K562 (cell line): ENCODE results near the gene FCRL6. TPM values are rescaled to one million over a fixed set of nuclear protein-coding genes. Genes with fewer than 3 reads are reported as not detected.

Source experiments
- BHLHE40 ChIP-seq: IDR thresholded peaks from 2 replicates; pipeline ENCODE4 v1.6.1; 2011; ENCODE audit warnings: low read length, improper control_type of control experiment
- BRD9 ChIP-seq: fragments of 450-650 bp; IDR thresholded peaks from 2 replicates; pipeline ENCODE4 v1.6.1; 2018; ENCODE audit warnings: low read depth; ENCODE audit not compliant: partially characterized antibody
- ETS2 ChIP-seq: IDR thresholded peaks from 2 replicates; pipeline ENCODE4 v1.6.1; 2016; ENCODE audit warnings: borderline replicate concordance, missing genetic modification characterization, mild to moderate bottlenecking, moderate library complexity, missing compliant biosample characterization; ENCODE audit not compliant: poor library complexity, severe bottlenecking
- GABPB1 ChIP-seq: sonication (generic); formaldehyde crosslinking; IDR thresholded peaks from 2 replicates; pipeline ENCODE4 v1.8.0; 2022; ENCODE audit warnings: mild to moderate bottlenecking, missing genetic modification reagents
- GTF2F1 ChIP-seq: IDR thresholded peaks from 2 replicates; pipeline ENCODE4 v1.6.1; 2011; ENCODE audit warnings: low read depth, low read length, improper control_type of control experiment
- HMG20A ChIP-seq: fragments of 450-650 bp; formaldehyde crosslinking; conservative IDR thresholded peaks from 2 replicates; pipeline ENCODE4 v1.4.0; 2020; ENCODE audit warnings: mild to moderate bottlenecking, mixed read lengths
- HMGN3 ChIP-seq: IDR thresholded peaks from 2 replicates; pipeline ENCODE4 v1.6.1; 2011; ENCODE audit warnings: borderline replicate concordance, low read depth, mild to moderate bottlenecking, mixed read lengths, low read length; ENCODE audit not compliant: insufficient read length; ENCODE audit errors: extremely low read depth
- KAT8 ChIP-seq: fragments of 450-650 bp; IDR thresholded peaks from 2 replicates; pipeline ENCODE4 v1.6.1; 2016; ENCODE audit warnings: low read depth, mild to moderate bottlenecking
- NBN ChIP-seq: fragments of 450-650 bp; IDR thresholded peaks from 2 replicates; pipeline ENCODE4 v1.6.1; 2016; ENCODE audit warnings: low read depth, mild to moderate bottlenecking
- NFIX ChIP-seq: fragments of 250-450 bp; sonication (Bioruptor Pico); IDR thresholded peaks from 2 replicates; pipeline ENCODE4 v1.4.0; 2020; ENCODE audit warnings: low read depth, mild to moderate bottlenecking, moderate library complexity
- NFRKB ChIP-seq: fragments of 450-650 bp; IDR thresholded peaks from 2 replicates; pipeline ENCODE4 v1.6.1; 2016; ENCODE audit warnings: low read depth
- PCBP2 ChIP-seq: fragments of 200-400 bp; formaldehyde crosslinking; IDR thresholded peaks from 2 replicates; pipeline ENCODE4 v1.6.1; 2018; ENCODE audit warnings: low read length, low read depth, mild to moderate bottlenecking, moderate library complexity; ENCODE audit not compliant: poor library complexity, severe bottlenecking
- PHF8 ChIP-seq: fragments of 200-600 bp; sonication (generic); IDR thresholded peaks from 2 replicates; pipeline ENCODE4 v1.6.1; 2012; ENCODE audit warnings: mixed run types, mild to moderate bottlenecking, inconsistent platforms, low read length, moderate library complexity, borderline replicate concordance
- RBBP5 ChIP-seq: fragments of 200-600 bp; sonication (generic); IDR thresholded peaks from 2 replicates; pipeline ENCODE4 v1.6.1; 2012; ENCODE audit warnings: borderline replicate concordance, mild to moderate bottlenecking, low read length, control low read depth, inconsistent platforms; ENCODE audit not compliant: insufficient read depth, poor library complexity, severe bottlenecking
- SIX5 ChIP-seq, 2 experiments: IDR thresholded peaks; 2 replicates each; pipeline ENCODE4 v1.6.1; 2011; ENCODE audit warnings: low read length in 2 of 2, borderline replicate concordance in 1 of 2, low read depth in 1 of 2, mild to moderate bottlenecking in 1 of 2, moderate library complexity in 1 of 2; ENCODE audit not compliant: insufficient read depth in 1 of 2
- SP2 ChIP-seq: IDR thresholded peaks from 2 replicates; pipeline ENCODE4 v1.6.1; 2011; ENCODE audit warnings: mild to moderate bottlenecking, low read depth, low read length, moderate library complexity; ENCODE audit not compliant: poor library complexity, severe bottlenecking; ENCODE audit errors: extremely low read depth
- SREBF1 ChIP-seq: fragments of 150-350 bp; IDR thresholded peaks from 2 replicates; pipeline ENCODE4 v1.6.1; 2014; ENCODE audit warnings: antibody characterized with exemption, low read depth, low read length, borderline replicate concordance
- TAF1 ChIP-seq: IDR thresholded peaks from 2 replicates; pipeline ENCODE4 v1.6.1; 2011; ENCODE audit warnings: mild to moderate bottlenecking, low read length, moderate library complexity; ENCODE audit not compliant: insufficient read depth, control insufficient read depth, severe bottlenecking; ENCODE audit errors: extremely low read depth
- ZBED1 ChIP-seq: IDR thresholded peaks from 2 replicates; pipeline ENCODE4 v1.6.1; 2014
- ZKSCAN3 ChIP-seq: fragments of 250-450 bp; sonication (Bioruptor Pico); IDR thresholded peaks from 2 replicates; pipeline ENCODE4 v1.4.0; 2020
- ZNF232 ChIP-seq: sonication (generic); formaldehyde crosslinking; IDR thresholded peaks from 2 replicates; pipeline ENCODE4 v1.8.0; 2022; ENCODE audit warnings: mild to moderate bottlenecking, missing genetic modification reagents
- ZNF239 ChIP-seq: fragments of 250-450 bp; sonication (Bioruptor Pico); IDR thresholded peaks from 2 replicates; pipeline ENCODE4 v1.4.0; 2020; ENCODE audit warnings: mild to moderate bottlenecking
- ZNF41 ChIP-seq: fragments of 250-450 bp; sonication (Bioruptor Pico); conservative IDR thresholded peaks from 2 replicates; pipeline ENCODE4 v1.4.0; 2020; ENCODE audit warnings: mild to moderate bottlenecking
- ZNF561 ChIP-seq: fragments of 450-650 bp; formaldehyde crosslinking; conservative IDR thresholded peaks from 2 replicates; pipeline ENCODE4 v1.4.0; 2020; ENCODE audit warnings: mild to moderate bottlenecking, moderate library complexity
- ZNF644 ChIP-seq: fragments of 200-800 bp; sonication (Bioruptor generic); IDR thresholded peaks from 2 replicates; pipeline ENCODE4 v1.6.1; 2016; ENCODE audit warnings: low read depth, missing genetic modification characterization, missing compliant biosample characterization
- ZNF695 ChIP-seq: fragments of 450-650 bp; formaldehyde crosslinking; IDR thresholded peaks from 2 replicates; pipeline ENCODE4 v1.4.0; 2020; ENCODE audit warnings: mild to moderate bottlenecking, moderate library complexity
- polyA plus RNA-seq, 8 experiments: library from polyadenylated mRNA; depleted of rRNA in 4 of 8; stranded (reverse) in 5 of 8; unstranded in 3 of 8; fragments of >200 nt; fragmentation: Nextera tagmentation in 2 of 8; fragmentation: Illumina TruSeq in 1 of 8; extraction: Ambion mirVana in 2 of 8; extraction: Trizol in 1 of 8; gene quantifications; 2 replicates each; pipeline versions ENCODE4 v1.2.1 to v1.2.3, GENCODE V29; 2011 to 2014; ENCODE audit warnings: inconsistent platforms in 1 of 8, missing spikeins in 1 of 8
- total RNA-seq, 7 experiments: library from RNA; depleted of rRNA in 6 of 7; stranded (reverse); fragments of >200 nt in 6 of 7; fragmentation: Illumina TruSeq in 2 of 7; extraction: Trizol in 2 of 7; gene quantifications; 2 replicates each; pipeline versions ENCODE4 v1.2.1 to v1.2.3, GENCODE V29; 2011 to 2021; ENCODE audit warnings: low replicate concordance in 1 of 7
- TF ChIP-seq, protein P1 (sequence below): fragments of 250-450 bp; sonication (Bioruptor Pico); IDR thresholded peaks from 2 replicates; pipeline ENCODE4 v1.8.0; 2021; ENCODE audit warnings: moderate library complexity, mild to moderate bottlenecking, inconsistent platforms
- TF ChIP-seq, protein P2 (sequence below): fragments of 450-650 bp; formaldehyde crosslinking; IDR thresholded peaks from 2 replicates; pipeline ENCODE4 v1.4.0; 2022; ENCODE audit warnings: missing genetic modification characterization

FCRL6 gene
- total and polyA plus RNA-seq, 9 of the 15 experiments (the other 6 are each of a cell fraction or from before 2014, with no cell fraction given), result not detected

DNA sequence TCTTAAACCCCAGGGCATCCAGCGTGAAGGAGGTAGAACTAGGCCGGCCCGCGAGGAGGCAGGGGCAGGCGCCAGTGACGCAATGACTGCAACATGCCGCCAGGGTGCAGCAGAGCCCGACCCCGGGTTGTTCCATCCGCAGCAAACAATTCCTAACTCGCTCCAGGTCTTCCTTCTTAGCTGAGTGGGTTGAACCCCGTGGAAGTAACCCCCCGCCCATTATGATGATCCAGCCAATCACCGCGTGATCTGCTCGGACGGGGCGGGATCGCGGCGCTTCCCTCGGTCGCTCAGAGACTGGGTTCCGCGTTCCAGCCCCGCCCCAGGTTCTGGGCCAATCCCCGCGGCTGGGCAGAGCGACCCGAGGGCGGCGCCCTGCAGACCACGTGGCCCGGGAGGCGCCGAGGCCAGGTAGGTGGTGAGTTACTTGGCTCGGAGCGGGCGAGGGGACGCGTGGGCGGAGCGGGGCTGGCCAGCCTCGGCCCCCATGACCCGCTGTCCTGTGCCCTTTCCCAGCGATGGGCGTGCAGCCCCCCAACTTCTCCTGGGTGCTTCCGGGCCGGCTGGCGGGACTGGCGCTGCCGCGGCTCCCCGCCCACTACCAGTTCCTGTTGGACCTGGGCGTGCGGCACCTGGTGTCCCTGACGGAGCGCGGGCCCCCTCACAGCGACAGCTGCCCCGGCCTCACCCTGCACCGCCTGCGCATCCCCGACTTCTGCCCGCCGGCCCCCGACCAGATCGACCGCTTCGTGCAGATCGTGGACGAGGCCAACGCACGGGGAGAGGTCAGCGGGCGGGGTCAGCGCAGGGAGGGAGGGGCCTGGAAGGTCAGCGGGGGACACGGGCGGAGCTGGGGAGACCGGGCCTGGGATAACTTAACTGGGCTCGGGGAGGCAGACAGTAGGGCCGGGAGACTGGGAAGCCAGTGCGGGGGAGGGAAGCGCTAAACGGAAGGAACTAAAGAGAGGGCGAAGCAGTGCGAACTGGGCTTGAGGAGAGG is 21.3 kb upstream of the FCRL6 start, which contains the start of gene DUSP23 (continued):
- no peak for TF ChIP-seq NFRKB
- peak; percentile 67 for TF ChIP-seq GABPB1 (CRISPR knock-in tag)
- no peak for TF ChIP-seq ZNF644 (tag)
- TF ChIP-seq, protein P1, sequence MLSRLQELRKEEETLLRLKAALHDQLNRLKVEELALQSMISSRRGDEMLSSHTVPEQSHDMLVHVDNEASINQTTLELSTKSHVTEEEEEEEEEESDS (CRISPR knock-in tag), result no peak
- no peak for TF ChIP-seq HMG20A (CRISPR knock-in tag)
- no peak for TF ChIP-seq TAF1
- TF ChIP-seq PHF8, result peak; percentile 75; the same call in 1 of the 2 replicates
- TF ChIP-seq ZNF232 (CRISPR knock-in tag), result no peak
- no peak for TF ChIP-seq SREBF1
- TF ChIP-seq SIX5 (IDR thresholded peaks at IDR 0.05; ENCODE audit: borderline replicate concordance in 1 of 2, insufficient read depth in 1 of 2, low read depth in 1 of 2, low read length in 2 of 2), result no peak
- TF ChIP-seq KAT8, result no peak
- TF ChIP-seq ZNF239, result no peak
- no peak for TF ChIP-seq ZNF561 (CRISPR knock-in tag)
- TF ChIP-seq RBBP5, result peak; percentile 79
- no peak for TF ChIP-seq ETS2 (tag)
- TF ChIP-seq GTF2F1, result no peak
- TF ChIP-seq ZBED1, result no peak
- no peak for TF ChIP-seq NFIX (CRISPR knock-in tag)
- TF ChIP-seq ZNF41, result no peak
- TF ChIP-seq SP2, result no peak
- TF ChIP-seq NBN, result no peak; the same call in 1 of the 2 replicates
- TF ChIP-seq PCBP2, result no peak
- no peak for TF ChIP-seq BRD9
- TF ChIP-seq, protein P2, sequence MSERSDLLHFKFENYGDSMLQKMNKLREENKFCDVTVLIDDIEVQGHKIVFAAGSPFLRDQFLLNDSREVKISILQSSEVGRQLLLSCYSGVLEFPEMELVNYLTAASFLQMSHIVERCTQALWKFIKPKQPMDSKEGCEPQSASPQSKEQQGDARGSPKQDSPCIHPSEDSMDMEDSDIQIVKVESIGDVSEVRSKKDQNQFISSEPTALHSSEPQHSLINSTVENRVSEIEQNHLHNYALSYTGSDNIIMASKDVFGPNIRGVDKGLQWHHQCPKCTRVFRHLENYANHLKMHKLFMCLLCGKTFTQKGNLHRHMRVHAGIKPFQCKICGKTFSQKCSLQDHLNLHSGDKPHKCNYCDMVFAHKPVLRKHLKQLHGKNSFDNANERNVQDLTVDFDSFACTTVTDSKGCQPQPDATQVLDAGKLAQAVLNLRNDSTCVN (CRISPR knock-in tag), result no peak
- TF ChIP-seq ZNF695, result no peak
- no peak for TF ChIP-seq ZKSCAN3 (CRISPR knock-in tag)
- TF ChIP-seq BHLHE40, result 0 out of 2 replicates have a peak, but pooled peaks have one; percentile 38
- peak; percentile 31 for TF ChIP-seq HMGN3
